ENCODE data around the gene B3GNT5. TPM values are rescaled to one million over a fixed set of nuclear protein-coding genes. Genes with fewer than 3 reads are reported as not detected.

B3GNT5 gene
- total RNA-seq, 2 donors from 2014 or later, result 5.4 to 5.6 TPM

GRCh38 chr3:183265157-183265642 is 12.1 kb downstream of the B3GNT5 start:
- no peak overlapping the region for H3K4me3 ChIP-seq

GRCh38 chr3:183265834-183266417 is 12.9 kb downstream of the B3GNT5 start:
- peaks cover 26% of the 10 kb centered on the region for H3K4me1 ChIP-seq
- DNase-seq, result peak in 3 of 4 donors; percentile 39 to 58 (median 51)

More at GRCh38 chr3:183265157-183265642, 12.1 kb downstream of the B3GNT5 start:
- H3K27ac ChIP-seq, result peak overlapping the region in 3 of 4 donors; percentile 35 to 60 (median 39)
- 59 to 75% methylated on average over 13 to 15 of the region's 15 CpGs for WGBS, 2 donors
- H3K27me3 ChIP-seq, result no peaks in the 10 kb centered on the region
- TF ChIP-seq CTCF (IDR thresholded peaks at IDR 0.05), result no peak
- TF ChIP-seq POLR2A (IDR thresholded peaks at IDR 0.05), result no peak
- intact Hi-C loops (cut with DNase I), result no loop called here
- DNase-seq (peak in 3 of 4 donors; percentile 27 to 50 (median 38)), ATAC-seq (peak; percentile 70)
- no peaks in the 10 kb centered on the region for H3K36me3 ChIP-seq (replicated peaks in 1 of 2; ENCODE audit: insufficient read depth in 1 of 2, low read depth in 2 of 2)
- H3K9me3 ChIP-seq, result no peaks in the 10 kb centered on the region
- peaks cover 26% of the 10 kb centered on the region for H3K4me1 ChIP-seq

GRCh38 chr3:183266454-183266853 is 13.4 kb downstream of the B3GNT5 start:
- no peak for DNase-seq
- TF ChIP-seq POLR2A (IDR thresholded peaks at IDR 0.05), result no peak
- intact Hi-C loops (cut with DNase I), result no loop called here
- Histone ChIP-seq H3K4me1 (peaks cover 26% of the 10 kb centered on the region), H3K36me3 (replicated peaks in 1 of 2; ENCODE audit: insufficient read depth in 1 of 2, low read depth in 2 of 2) (no peaks in the 10 kb centered on the region), H3K27ac (peak overlapping the region in 3 of 4 donors; percentile 35 to 60 (median 39)), H3K27me3 (no peaks in the 10 kb centered on the region), H3K9me3 (no peaks in the 10 kb centered on the region), H3K4me3 (no peak overlapping the region)
- no peak for ATAC-seq
- 81 to 86% methylated on average over 3 of the region's 3 CpGs for WGBS, 2 donors

More at GRCh38 chr3:183265834-183266417, 12.9 kb downstream of the B3GNT5 start:
- TF ChIP-seq POLR2A (IDR thresholded peaks at IDR 0.05), result no peak
- no peak for TF ChIP-seq CTCF (IDR thresholded peaks at IDR 0.05)
- no peak overlapping the region for H3K4me3 ChIP-seq
- intact Hi-C loops (cut with DNase I), result no loop called here
- 36 to 37% methylated on average over 5 of the region's 5 CpGs for WGBS, 2 donors
- peak overlapping the region in 3 of 4 donors; percentile 35 to 60 (median 39) for H3K27ac ChIP-seq
- H3K9me3 ChIP-seq, result no peaks in the 10 kb centered on the region
- no peaks in the 10 kb centered on the region for H3K27me3 ChIP-seq
- ATAC-seq, result peak; percentile 38
- H3K36me3 ChIP-seq (replicated peaks in 1 of 2; ENCODE audit: insufficient read depth in 1 of 2, low read depth in 2 of 2), result no peaks in the 10 kb centered on the region

- ATAC-seq, result no peak
- TF ChIP-seq POLR2A (IDR thresholded peaks at IDR 0.05), result no peak
- no peak for TF ChIP-seq CTCF (IDR thresholded peaks at IDR 0.05)
- no peak overlapping the region for H3K27ac ChIP-seq
- WGBS, 2 donors, result 54 to 61% methylated on average over 3 to 5 of the region's 5 CpGs
- no peaks in the 10 kb centered on the region for H3K27me3 ChIP-seq
- intact Hi-C loops (cut with DNase I), result no loop called here
- H3K9me3 ChIP-seq, result no peaks in the 10 kb centered on the region
- DNase-seq, result no peak
- peaks cover 26% of the 10 kb centered on the region for H3K4me1 ChIP-seq
- H3K4me3 ChIP-seq, result no peak overlapping the region
- H3K36me3 ChIP-seq (replicated peaks in 1 of 2; ENCODE audit: insufficient read depth in 1 of 2, low read depth in 2 of 2), result no peaks in the 10 kb centered on the region
These were observed 14.1 kb downstream of the B3GNT5 start for GRCh38 chr3:183267140-183267539.

- WGBS, 2 donors, result 68 to 74% methylated on average over 5 of the region's 5 CpGs
- intact Hi-C loops (cut with DNase I), result no loop called here
- H3K27me3 ChIP-seq, result no peaks in the 10 kb centered on the region
These were observed 15.3 kb downstream of the B3GNT5 start for GRCh38 chr3:183268366-183268765.

More at GRCh38 chr3:183268366-183268765, 15.3 kb downstream of the B3GNT5 start:
- Histone ChIP-seq H3K4me3 (no peak overlapping the region), H3K4me1 (peaks cover 26% of the 10 kb centered on the region), H3K36me3 (replicated peaks in 1 of 2; ENCODE audit: insufficient read depth in 1 of 2, low read depth in 2 of 2) (no peaks in the 10 kb centered on the region), H3K27ac (no peak overlapping the region), H3K9me3 (no peaks in the 10 kb centered on the region)
- no peak for ATAC-seq
- DNase-seq, result no peak
- no peak for TF ChIP-seq POLR2A (IDR thresholded peaks at IDR 0.05)
- TF ChIP-seq CTCF (IDR thresholded peaks at IDR 0.05), result no peak

Data from body of pancreas (tissue), 4 donors.